ENCODE data around the gene GEN1. TPM values are rescaled to one million over a fixed set of nuclear protein-coding genes. Genes with fewer than 3 reads are reported as not detected.

GEN1 gene
- total and polyA plus RNA-seq, 8 donors = 0.58 to 65.2 (median 5.4) TPM

GRCh38 chr2:17719562-17720371 lies 34.2 kb upstream of the GEN1 start:
- TF ChIP-seq POLR2AphosphoS5 (IDR thresholded peaks at IDR 0.05) (no peak), POLR2A (IDR thresholded peaks at IDR 0.05) (no peak), CTCF (IDR thresholded peaks at IDR 0.05) (peak in 5 of 7 experiments; percentile 53 to 84 (median 77))
- peak in 1 of 2 donors; percentile 12 for DNase-seq
- H3K27me3 ChIP-seq = no peaks in the 10 kb centered on the region
- no peak overlapping the region for H3K4me3 ChIP-seq
- WGBS, 5 donors = 72 to 76% (median 74%) methylated on average over 4 of the region's 4 CpGs
- peaks cover 3 to 94% (median 81%) of the 10 kb centered on the region in 4 donors for H3K36me3 ChIP-seq
- H3K9me3 ChIP-seq = no peaks in the 10 kb centered on the region
- H3K4me1 ChIP-seq = no peaks in the 10 kb centered on the region
- no peak overlapping the region for H3K27ac ChIP-seq
- intact Hi-C loops (cut with DNase I; ENCODE audit: low total_unique reads) = no loop called here

GRCh38 chr2:17728210-17728609 lies 25.7 kb upstream of the GEN1 start:
- Histone ChIP-seq H3K9me3 (no peaks in the 10 kb centered on the region), H3K27ac (no peak overlapping the region), H3K27me3 (no peaks in the 10 kb centered on the region), H3K4me3 (no peak overlapping the region), H3K36me3 (peaks cover 0 to 92% (median 79%) of the 10 kb centered on the region in 4 donors), H3K4me1 (no peaks in the 10 kb centered on the region)
- TF ChIP-seq POLR2A (IDR thresholded peaks at IDR 0.05) (no peak), CTCF (IDR thresholded peaks at IDR 0.05) (no peak), EP300 (IDR thresholded peaks at IDR 0.05) (no peak), POLR2AphosphoS5 (IDR thresholded peaks at IDR 0.05) (no peak)
- DNase-seq = no peak
- WGBS, 5 donors = 89 to 99% (median 96%) methylated on average over 6 of the region's 6 CpGs
- intact Hi-C loops (cut with DNase I; ENCODE audit: low total_unique reads) = no loop called here

GRCh38 chr2:17729880-17730279 lies 24.1 kb upstream of the GEN1 start:
- intact Hi-C loops (cut with DNase I; ENCODE audit: low total_unique reads) = no loop called here
- no peak overlapping the region for H3K27ac ChIP-seq
- whole genome bisulfite sequencing, 5 donors = 72 to 88% (median 75%) methylated on average over 2 of the region's 2 CpGs
- H3K4me3 ChIP-seq = no peak overlapping the region
- no peaks in the 10 kb centered on the region for H3K27me3 ChIP-seq
- TF ChIP-seq POLR2AphosphoS5 (IDR thresholded peaks at IDR 0.05) (no peak), POLR2A (IDR thresholded peaks at IDR 0.05) (no peak), CTCF (IDR thresholded peaks at IDR 0.05) (no peak), EP300 (IDR thresholded peaks at IDR 0.05) (no peak)
- no peaks in the 10 kb centered on the region for H3K4me1 ChIP-seq
- no peaks in the 10 kb centered on the region for H3K9me3 ChIP-seq
- peaks cover 2 to 92% (median 79%) of the 10 kb centered on the region in 4 donors for H3K36me3 ChIP-seq
- DNase-seq = no peak

- Histone ChIP-seq H3K9me3 (no peaks in the 10 kb centered on the region), H3K36me3 (peaks cover 20 to 100% (median 94%) of the 10 kb centered on the region in 4 donors), H3K27ac (no peak overlapping the region), H3K27me3 (no peaks in the 10 kb centered on the region), H3K4me1 (no peaks in the 10 kb centered on the region), H3K4me3 (no peak overlapping the region)
- TF ChIP-seq CTCF (IDR thresholded peaks at IDR 0.05) (no peak), POLR2AphosphoS5 (IDR thresholded peaks at IDR 0.05) (no peak), EP300 (IDR thresholded peaks at IDR 0.05) (no peak), POLR2A (IDR thresholded peaks at IDR 0.05) (no peak)
- no peak for DNase-seq
- intact Hi-C loops (cut with DNase I; ENCODE audit: low total_unique reads) = no loop called here
- 73 to 85% (median 81%) methylated on average over 1 of the region's 1 CpG for WGBS, 5 donors
These were observed 20.3 kb upstream of the GEN1 start for GRCh38 chr2:17733599-17733998.
